Measurements from ENCODE around the gene SLC2A6. TPM values are rescaled to one million over a fixed set of nuclear protein-coding genes. Genes with fewer than 3 reads are reported as not detected.

The SLC2A6 gene
- total RNA-seq, 1 experiment from 2014 or later: 18.7 TPM

- H3K4me2 ChIP-seq (ENCODE audit: insufficient read depth, insufficient read length, low read length): no peak overlapping the region
- peak overlapping the region in 1 of 3 experiments; percentile 60; a peak in 1 of 7 replicates for H3K27ac Mint-ChIP-seq
- no peak overlapping the region for H3K18ac ChIP-seq (ENCODE audit: insufficient read length, low read depth, low read length)
- H3K56ac ChIP-seq (ENCODE audit: insufficient read length, low read depth, low read length): no peak overlapping the region
- H2BK5ac ChIP-seq (ENCODE audit: insufficient read length, low read length): no peak overlapping the region
- H3K4ac ChIP-seq (ENCODE audit: low read depth, low read length): no peak overlapping the region
- no peak overlapping the region for H4K91ac ChIP-seq (ENCODE audit: insufficient read length, low read depth, low read length)
- no peak overlapping the region for H2BK15ac ChIP-seq (ENCODE audit: low read depth, low read length)
- H2BK120ac ChIP-seq (ENCODE audit: low read depth, low read length, poor library complexity, severe bottlenecking): no peak overlapping the region
- no CpG with 5 or more reads among the region's 18 CpGs for WGBS (ENCODE audit: extremely low coverage, insufficient read length, low lambda C conversion rate)
- no peaks in the 10 kb centered on the region for H3K9me3 ChIP-seq (ENCODE audit: control insufficient read depth, low read depth, low read length)
- H3K36me3 Mint-ChIP-seq (ENCODE audit: insufficient read depth in 1 of 3, low read depth in 3 of 3): no peaks in the 10 kb centered on the region; a peak in 1 of 7 replicates
- H3K23me2 ChIP-seq (ENCODE audit: insufficient read length, low read depth, low read length, poor library complexity, severe bottlenecking): no peaks in the 10 kb centered on the region
- H3K27me3 ChIP-seq (ENCODE audit: insufficient read depth, low read length): no peaks in the 10 kb centered on the region
- DNase-seq: no peak
- TF ChIP-seq, protein P1, sequence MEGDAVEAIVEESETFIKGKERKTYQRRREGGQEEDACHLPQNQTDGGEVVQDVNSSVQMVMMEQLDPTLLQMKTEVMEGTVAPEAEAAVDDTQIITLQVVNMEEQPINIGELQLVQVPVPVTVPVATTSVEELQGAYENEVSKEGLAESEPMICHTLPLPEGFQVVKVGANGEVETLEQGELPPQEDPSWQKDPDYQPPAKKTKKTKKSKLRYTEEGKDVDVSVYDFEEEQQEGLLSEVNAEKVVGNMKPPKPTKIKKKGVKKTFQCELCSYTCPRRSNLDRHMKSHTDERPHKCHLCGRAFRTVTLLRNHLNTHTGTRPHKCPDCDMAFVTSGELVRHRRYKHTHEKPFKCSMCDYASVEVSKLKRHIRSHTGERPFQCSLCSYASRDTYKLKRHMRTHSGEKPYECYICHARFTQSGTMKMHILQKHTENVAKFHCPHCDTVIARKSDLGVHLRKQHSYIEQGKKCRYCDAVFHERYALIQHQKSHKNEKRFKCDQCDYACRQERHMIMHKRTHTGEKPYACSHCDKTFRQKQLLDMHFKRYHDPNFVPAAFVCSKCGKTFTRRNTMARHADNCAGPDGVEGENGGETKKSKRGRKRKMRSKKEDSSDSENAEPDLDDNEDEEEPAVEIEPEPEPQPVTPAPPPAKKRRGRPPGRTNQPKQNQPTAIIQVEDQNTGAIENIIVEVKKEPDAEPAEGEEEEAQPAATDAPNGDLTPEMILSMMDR (conservative IDR thresholded peaks at IDR 0.05): no peak
- no peak overlapping the region for H3K27ac ChIP-seq (ENCODE audit: insufficient read length, low read depth, low read length)
- no peaks in the 10 kb centered on the region for H3K9me3 Mint-ChIP-seq
- no peaks in the 10 kb centered on the region for H3K79me1 ChIP-seq (ENCODE audit: insufficient read depth, low read depth, low read length, poor library complexity, severe bottlenecking)
- H3K4me1 Mint-ChIP-seq: peaks cover 23 to 42% of the 10 kb centered on the region in 2 experiments
- H3K27me3 Mint-ChIP-seq (ENCODE audit: low read depth): peaks cover 17% of the 10 kb centered on the region
- no peaks in the 10 kb centered on the region for H3K79me2 ChIP-seq (ENCODE audit: insufficient read depth, low read length)
- H3K23ac ChIP-seq (ENCODE audit: insufficient read length, low read depth, low read length): no peak overlapping the region
- H2BK12ac ChIP-seq (ENCODE audit: insufficient read length, low read depth, low read length): no peak overlapping the region
- H3K14ac ChIP-seq (ENCODE audit: insufficient read depth, low read length): peak overlapping the region; percentile 60; the same call in 1 of the 2 replicates
- H4K8ac ChIP-seq (replicated peaks; ENCODE audit: insufficient read length, low read depth, low read length): no peak overlapping the region
- no peak overlapping the region for H2BK20ac ChIP-seq (ENCODE audit: low read depth, low read length, poor library complexity, severe bottlenecking)
- no peaks in the 10 kb centered on the region for H4K20me1 ChIP-seq (ENCODE audit: control insufficient read depth, insufficient read depth, insufficient read length)
- H3K4me1 ChIP-seq (ENCODE audit: insufficient read depth, low read length): peaks cover 4% of the 10 kb centered on the region; the same call in 1 of the 2 replicates
- H2AK5ac ChIP-seq (ENCODE audit: insufficient read length, low read length): no peak overlapping the region
- peak overlapping the region in 1 of 2 experiments; percentile 23; a peak in 1 of 5 replicates for H3K4me3 Mint-ChIP-seq
- H2AFZ ChIP-seq (ENCODE audit: low read length): no peak overlapping the region
- no peak overlapping the region for H4K5ac ChIP-seq (ENCODE audit: insufficient read length, low read depth, low read length)
- no peak overlapping the region for H3K9ac ChIP-seq (ENCODE audit: extremely low read depth, insufficient read length, low read length)
- no peak overlapping the region for H3T11ph ChIP-seq (ENCODE audit: low read length)
Measured at GRCh38 chr9:133527444-133527920, 48.6 kb upstream of the SLC2A6 start.
